Stimulated activated effector memory CD8-positive, alpha-beta T cell treated with anti-CD3 and anti-CD28 coated beads, Interleukin-12 subunit alpha, Interleukin-12 subunit beta, amount 100 ng/mL, for 72 hours (primary cell): ENCODE results near the gene TNS3.

Experiments used
- ATAC-seq: fragments of 150-1000 bp; cut with Tn5 transposase; 2 replicates; pipeline ENCODE4 v1.10.0; 2021
- DNase-seq, 2 donors: peaks; one replicate each; pipeline ENCODE4 v3.0.0; 2021 to 2022; ENCODE audit warnings: low spot score in 2 of 2
- H3K27ac Mint-ChIP-seq: one replicate; pipeline ENCODE4 v1.8.0; 2022; ENCODE audit warnings: mild to moderate bottlenecking, mixed read lengths
- H3K36me3 Mint-ChIP-seq: one replicate; pipeline ENCODE4 v1.8.0; 2022; ENCODE audit warnings: mild to moderate bottlenecking, mixed read lengths
- H3K4me1 Mint-ChIP-seq: one replicate; pipeline ENCODE4 v1.8.0; 2022; ENCODE audit warnings: mixed read lengths
- H3K4me3 Mint-ChIP-seq: one replicate; pipeline ENCODE4 v1.8.0; 2022; ENCODE audit warnings: mild to moderate bottlenecking, mixed read lengths
- H3K9me3 Mint-ChIP-seq: one replicate; pipeline ENCODE4 v1.8.0; 2022; ENCODE audit warnings: mixed read lengths

TNS3 gene

GRCh38 chr7:47385536-47386125 lies 196.3 kb downstream of the TNS3 start:
- ATAC-seq (no peak), DNase-seq (no peak)
- H3K4me1 Mint-ChIP-seq: no peaks in the 10 kb centered on the region
- H3K27ac Mint-ChIP-seq: no peak overlapping the region
- peaks cover 4% of the 10 kb centered on the region for H3K9me3 Mint-ChIP-seq
- H3K36me3 Mint-ChIP-seq: no peaks in the 10 kb centered on the region
- no peak overlapping the region for H3K4me3 Mint-ChIP-seq

- peak; percentile 8 for ATAC-seq
- DNase-seq: no peak
- H3K4me1 Mint-ChIP-seq: no peaks in the 10 kb centered on the region
- H3K9me3 Mint-ChIP-seq: peaks cover 4% of the 10 kb centered on the region
- no peaks in the 10 kb centered on the region for H3K36me3 Mint-ChIP-seq
- no peak overlapping the region for H3K4me3 Mint-ChIP-seq
- no peak overlapping the region for H3K27ac Mint-ChIP-seq
Measured at GRCh38 chr7:47384755-47385535, 197.0 kb downstream of the TNS3 start.

- DNase-seq (no peak), ATAC-seq (no peak)
- Mint-ChIP-seq H3K27ac (no peak overlapping the region), H3K9me3 (peaks cover 3% of the 10 kb centered on the region), H3K4me1 (no peaks in the 10 kb centered on the region), H3K36me3 (no peaks in the 10 kb centered on the region), H3K4me3 (no peak overlapping the region)
Measured at GRCh38 chr7:47383696-47384445, 198.0 kb downstream of the TNS3 start.

- DNase-seq (no peak), ATAC-seq (no peak)
- H3K9me3 Mint-ChIP-seq: no peaks in the 10 kb centered on the region
- H3K27ac Mint-ChIP-seq: no peak overlapping the region
- no peaks in the 10 kb centered on the region for H3K4me1 Mint-ChIP-seq
- no peaks in the 10 kb centered on the region for H3K36me3 Mint-ChIP-seq
- no peak overlapping the region for H3K4me3 Mint-ChIP-seq
Measured at GRCh38 chr7:47383072-47383471, 198.8 kb downstream of the TNS3 start.

GRCh38 chr7:47382200-47382599 lies 199.7 kb downstream of the TNS3 start:
- DNase-seq (no peak), ATAC-seq (no peak)
- Mint-ChIP-seq H3K9me3 (no peaks in the 10 kb centered on the region), H3K27ac (no peak overlapping the region), H3K4me3 (no peak overlapping the region), H3K4me1 (no peaks in the 10 kb centered on the region), H3K36me3 (no peaks in the 10 kb centered on the region)

- H3K36me3 Mint-ChIP-seq: no peaks in the 10 kb centered on the region
- H3K4me1 Mint-ChIP-seq: no peaks in the 10 kb centered on the region
- DNase-seq (no peak), ATAC-seq (no peak)
- no peak overlapping the region for H3K4me3 Mint-ChIP-seq
- H3K9me3 Mint-ChIP-seq: no peaks in the 10 kb centered on the region
- no peak overlapping the region for H3K27ac Mint-ChIP-seq
Measured at GRCh38 chr7:47381134-47381495, 200.8 kb downstream of the TNS3 start.

GRCh38 chr7:47380325-47381133 lies 201.4 kb downstream of the TNS3 start:
- Mint-ChIP-seq H3K27ac (no peak overlapping the region), H3K36me3 (no peaks in the 10 kb centered on the region), H3K4me3 (no peak overlapping the region), H3K9me3 (no peaks in the 10 kb centered on the region), H3K4me1 (no peaks in the 10 kb centered on the region)
- no peak for DNase-seq
- no peak for ATAC-seq

- H3K4me3 Mint-ChIP-seq: no peak overlapping the region
- no peaks in the 10 kb centered on the region for H3K9me3 Mint-ChIP-seq
- DNase-seq: no peak
- H3K36me3 Mint-ChIP-seq: no peaks in the 10 kb centered on the region
- H3K27ac Mint-ChIP-seq: no peak overlapping the region
- no peak for ATAC-seq
- no peaks in the 10 kb centered on the region for H3K4me1 Mint-ChIP-seq
Measured at GRCh38 chr7:47379629-47380324, 202.1 kb downstream of the TNS3 start.

GRCh38 chr7:47378728-47379395 lies 203.0 kb downstream of the TNS3 start:
- no peaks in the 10 kb centered on the region for H3K9me3 Mint-ChIP-seq
- DNase-seq: no peak
- ATAC-seq: no peak
- no peak overlapping the region for H3K4me3 Mint-ChIP-seq
- no peaks in the 10 kb centered on the region for H3K36me3 Mint-ChIP-seq
- no peak overlapping the region for H3K27ac Mint-ChIP-seq
- H3K4me1 Mint-ChIP-seq: no peaks in the 10 kb centered on the region

GRCh38 chr7:47377741-47378140 lies 204.2 kb downstream of the TNS3 start:
- H3K4me1 Mint-ChIP-seq: no peaks in the 10 kb centered on the region
- ATAC-seq (no peak), DNase-seq (no peak)
- no peaks in the 10 kb centered on the region for H3K36me3 Mint-ChIP-seq
- H3K9me3 Mint-ChIP-seq: no peaks in the 10 kb centered on the region
- no peak overlapping the region for H3K27ac Mint-ChIP-seq
- no peak overlapping the region for H3K4me3 Mint-ChIP-seq

- ATAC-seq: no peak
- Mint-ChIP-seq H3K4me1 (no peaks in the 10 kb centered on the region), H3K36me3 (no peaks in the 10 kb centered on the region), H3K9me3 (no peaks in the 10 kb centered on the region), H3K27ac (no peak overlapping the region), H3K4me3 (no peak overlapping the region)
- DNase-seq: no peak
Measured at GRCh38 chr7:47376991-47377616, 204.8 kb downstream of the TNS3 start.

GRCh38 chr7:47375121-47375938 lies 206.6 kb downstream of the TNS3 start:
- Mint-ChIP-seq H3K27ac (no peak overlapping the region), H3K9me3 (no peaks in the 10 kb centered on the region), H3K36me3 (no peaks in the 10 kb centered on the region), H3K4me3 (no peak overlapping the region), H3K4me1 (no peaks in the 10 kb centered on the region)
- no peak for ATAC-seq
- no peak for DNase-seq

GRCh38 chr7:47374538-47374937 lies 207.4 kb downstream of the TNS3 start:
- no peak overlapping the region for H3K27ac Mint-ChIP-seq
- ATAC-seq (no peak), DNase-seq (no peak)
- no peaks in the 10 kb centered on the region for H3K36me3 Mint-ChIP-seq
- H3K9me3 Mint-ChIP-seq: no peaks in the 10 kb centered on the region
- H3K4me1 Mint-ChIP-seq: no peaks in the 10 kb centered on the region
- H3K4me3 Mint-ChIP-seq: no peak overlapping the region
